ELR (cell line): ENCODE measurements around the gene NKG7.

Experiments
- DNase-seq: peaks from one replicate; pipeline ENCODE4 v3.0.0-alpha.2; 2015; ENCODE audit warnings: low read depth

Gene NKG7

GRCh38 chr19:51337141-51337860 lies 35.2 kb downstream of the NKG7 start:
- no peak for DNase-seq

- DNase-seq: no peak
These were observed 38.5 kb downstream of the NKG7 start for GRCh38 chr19:51333836-51334460.

GRCh38 chr19:51331716-51332115 lies 40.7 kb downstream of the NKG7 start:
- DNase-seq: no peak

GRCh38 chr19:51331193-51331592 lies 41.3 kb downstream of the NKG7 start:
- no peak for DNase-seq

- no peak for DNase-seq
These were observed 42.1 kb downstream of the NKG7 start for GRCh38 chr19:51330366-51330765.

- DNase-seq: no peak
These were observed 43.0 kb downstream of the NKG7 start for GRCh38 chr19:51329411-51329810.

GRCh38 chr19:51327066-51328001 lies 45.1 kb downstream of the NKG7 start:
- DNase-seq: no peak

GRCh38 chr19:51326216-51327065 lies 46.0 kb downstream of the NKG7 start:
- no peak for DNase-seq

GRCh38 chr19:51325161-51325976 lies 47.1 kb downstream of the NKG7 start:
- no peak for DNase-seq

- DNase-seq: no peak
These were observed 48.3 kb downstream of the NKG7 start for GRCh38 chr19:51324167-51324481.

GRCh38 chr19:51323481-51324166 lies 48.8 kb downstream of the NKG7 start:
- DNase-seq: no peak

- no peak for DNase-seq
These were observed 50.7 kb downstream of the NKG7 start for GRCh38 chr19:51321799-51322198.
